ENCODE measurements around the gene ZNF165. TPM values are rescaled to one million over a fixed set of nuclear protein-coding genes. Genes with fewer than 3 reads are reported as not detected.

ZNF165 gene
- total and polyA plus RNA-seq, 2 of the 4 experiments (the other 2 are of a cell fraction): 0.07 to 0.36 TPM

GRCh38 chr6:28125401-28125800, 45.0 kb downstream of the ZNF165 start:
- H3K27me3 ChIP-seq (ENCODE audit: control insufficient read depth, insufficient read depth, low read length): no peaks in the 10 kb centered on the region
- ATAC-seq (ENCODE audit: low read depth): no peak
- H3K4me3 ChIP-seq (ENCODE audit: insufficient read depth, low read depth, low read length): no peak overlapping the region
- no peak overlapping the region for H2BK120ac ChIP-seq (ENCODE audit: low read depth, low read length)
- no peak overlapping the region for H2BK15ac ChIP-seq (ENCODE audit: low read depth, low read length)
- no peak overlapping the region for H3K4me2 ChIP-seq (ENCODE audit: low read depth, low read length)
- H4K20me1 ChIP-seq (ENCODE audit: insufficient read depth, low read length): no peaks in the 10 kb centered on the region
- H3K79me1 ChIP-seq (ENCODE audit: low read depth in 1 of 2, low read length in 2 of 2): peaks cover 32 to 47% of the 10 kb centered on the region in 2 experiments
- H3K36me3 ChIP-seq (ENCODE audit: control insufficient read depth, insufficient read depth, low read length): peaks cover 19% of the 10 kb centered on the region
- no peak for DNase-seq
- H3K23ac ChIP-seq (ENCODE audit: low read depth, low read length): no peak overlapping the region
- ChIA-PET CTCF (interaction anchor here (0.6 kb wide), 1 partner anchor 58 kb away, joined by 6 read pairs; no protein-coding TSS in a partner anchor), POLR2A (ENCODE audit: unreplicated experiment) (no interaction called here)
- H3K4ac ChIP-seq (ENCODE audit: low read depth, low read length): no peak overlapping the region
- no peak overlapping the region for H3K9ac ChIP-seq (ENCODE audit: low read depth, low read length)
- H3K56ac ChIP-seq (ENCODE audit: extremely low read depth, insufficient read depth, low read length): no peak overlapping the region
- intact Hi-C loops (cut with micrococcal nuclease): loop anchor here (2.0 kb wide), 1 partner anchor 15 kb away; the partner anchor contains the start of gene ZKSCAN8
- dilution Hi-C loops (cut with HindIII; ENCODE audit: low sequenced_read_pairs, unreplicated experiment): no loop called here
- H3K14ac ChIP-seq (replicated peaks; ENCODE audit: low read depth, low read length): no peak overlapping the region
- BruUV-seq (replicated peaks): no TSS peak
- H4K5ac ChIP-seq (ENCODE audit: low read depth, low read length): no peak overlapping the region
- H4K91ac ChIP-seq (ENCODE audit: insufficient read depth, low read depth, low read length): no peak overlapping the region
- no peak overlapping the region for H2BK5ac ChIP-seq (ENCODE audit: low read depth, low read length, poor library complexity, severe bottlenecking)
- no peak overlapping the region; a peak in 1 of 4 replicates for H4K8ac ChIP-seq (ENCODE audit: low read depth in 2 of 2, low read length in 2 of 2)
- H3K4me1 ChIP-seq (ENCODE audit: control insufficient read depth, insufficient read depth, low read length): peaks cover 2% of the 10 kb centered on the region; the same call in 1 of the 2 replicates
- no peak overlapping the region for H3K18ac ChIP-seq (ENCODE audit: low read depth, low read length)
- in situ Hi-C loops (cut with MboI; ENCODE audit: low sequenced_read_pairs): no loop called here
- WGBS, 2 experiments (ENCODE audit: extremely low coverage in 2 of 2, insufficient read length in 1 of 2): 90% methylated on average over 2 of the region's 4 CpGs; no CpG with 5 or more reads in 1 of the 2 experiments
- no peaks in the 10 kb centered on the region; the same call in 1 of the 2 replicates for H3K9me1 ChIP-seq (ENCODE audit: insufficient read depth, low read length)
- no peak overlapping the region for H2AK5ac ChIP-seq (ENCODE audit: low read depth, low read length)
- no peak overlapping the region for H2AFZ ChIP-seq (replicated peaks; ENCODE audit: low read length, poor library complexity)
- no peaks in the 10 kb centered on the region for H3K9me3 ChIP-seq (ENCODE audit: control insufficient read depth, insufficient read depth, low read length)
- no peak overlapping the region for H2BK20ac ChIP-seq (ENCODE audit: low read depth, low read length)
- no peak overlapping the region for H3K27ac ChIP-seq (ENCODE audit: insufficient read depth, low read length)
- TF ChIP-seq SMC3 (IDR thresholded peaks at IDR 0.05; ENCODE audit: low read depth, low read length) (no peak), RAD21 (IDR thresholded peaks at IDR 0.05; ENCODE audit: low read length) (no peak), NFE2L2 (IDR thresholded peaks at IDR 0.05; ENCODE audit: low read depth, low read length) (no peak), MAFK (IDR thresholded peaks at IDR 0.05; ENCODE audit: low read depth, low read length) (no peak), MXI1 (IDR thresholded peaks at IDR 0.05; ENCODE audit: borderline replicate concordance, low read depth, low read length) (no peak), ELK1 (IDR thresholded peaks at IDR 0.05; ENCODE audit: borderline replicate concordance, low read depth, low read length) (no peak), BHLHE40 (IDR thresholded peaks at IDR 0.05; ENCODE audit: low read depth, low read length) (no peak), MAZ (IDR thresholded peaks at IDR 0.05; ENCODE audit: borderline replicate concordance, low read depth, low read length) (no peak), CHD1 (IDR thresholded peaks at IDR 0.05; ENCODE audit: low read depth, low read length) (no peak), RCOR1 (IDR thresholded peaks at IDR 0.05; ENCODE audit: insufficient replicate concordance, low read length) (no peak), FOS (IDR thresholded peaks at IDR 0.05; ENCODE audit: low read depth, low read length) (no peak), RFX5 (IDR thresholded peaks at IDR 0.05; ENCODE audit: low read depth, low read length) (no peak)
- H2AK9ac ChIP-seq (replicated peaks; ENCODE audit: low read depth, low read length, poor library complexity): no peak overlapping the region

All from IMR-90 (cell line).